ENCODE results near the gene YAP1.

Gene YAP1

GRCh38 chr11:102244681-102245409 lies 134.6 kb downstream of the YAP1 start:
- TF ChIP-seq, protein P1, sequence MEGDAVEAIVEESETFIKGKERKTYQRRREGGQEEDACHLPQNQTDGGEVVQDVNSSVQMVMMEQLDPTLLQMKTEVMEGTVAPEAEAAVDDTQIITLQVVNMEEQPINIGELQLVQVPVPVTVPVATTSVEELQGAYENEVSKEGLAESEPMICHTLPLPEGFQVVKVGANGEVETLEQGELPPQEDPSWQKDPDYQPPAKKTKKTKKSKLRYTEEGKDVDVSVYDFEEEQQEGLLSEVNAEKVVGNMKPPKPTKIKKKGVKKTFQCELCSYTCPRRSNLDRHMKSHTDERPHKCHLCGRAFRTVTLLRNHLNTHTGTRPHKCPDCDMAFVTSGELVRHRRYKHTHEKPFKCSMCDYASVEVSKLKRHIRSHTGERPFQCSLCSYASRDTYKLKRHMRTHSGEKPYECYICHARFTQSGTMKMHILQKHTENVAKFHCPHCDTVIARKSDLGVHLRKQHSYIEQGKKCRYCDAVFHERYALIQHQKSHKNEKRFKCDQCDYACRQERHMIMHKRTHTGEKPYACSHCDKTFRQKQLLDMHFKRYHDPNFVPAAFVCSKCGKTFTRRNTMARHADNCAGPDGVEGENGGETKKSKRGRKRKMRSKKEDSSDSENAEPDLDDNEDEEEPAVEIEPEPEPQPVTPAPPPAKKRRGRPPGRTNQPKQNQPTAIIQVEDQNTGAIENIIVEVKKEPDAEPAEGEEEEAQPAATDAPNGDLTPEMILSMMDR (IDR thresholded peaks at IDR 0.05; ENCODE audit: insufficient read depth, missing control alignments), result no peak
- DNase-seq (ENCODE audit: insufficient read length, low spot score) (no peak), FAIRE-seq (no peak)

- TF ChIP-seq, protein P1 (IDR thresholded peaks at IDR 0.05; ENCODE audit: insufficient read depth, missing control alignments), result no peak
- FAIRE-seq (no peak), DNase-seq (ENCODE audit: insufficient read length, low spot score) (no peak)
These were observed 141.2 kb downstream of the YAP1 start for GRCh38 chr11:102251423-102251822.

GRCh38 chr11:102252339-102252891 lies 142.2 kb downstream of the YAP1 start:
- TF ChIP-seq, protein P1 (IDR thresholded peaks at IDR 0.05; ENCODE audit: insufficient read depth, missing control alignments), result no peak
- FAIRE-seq, result no peak
- no peak for DNase-seq (ENCODE audit: insufficient read length, low spot score)

DNA sequence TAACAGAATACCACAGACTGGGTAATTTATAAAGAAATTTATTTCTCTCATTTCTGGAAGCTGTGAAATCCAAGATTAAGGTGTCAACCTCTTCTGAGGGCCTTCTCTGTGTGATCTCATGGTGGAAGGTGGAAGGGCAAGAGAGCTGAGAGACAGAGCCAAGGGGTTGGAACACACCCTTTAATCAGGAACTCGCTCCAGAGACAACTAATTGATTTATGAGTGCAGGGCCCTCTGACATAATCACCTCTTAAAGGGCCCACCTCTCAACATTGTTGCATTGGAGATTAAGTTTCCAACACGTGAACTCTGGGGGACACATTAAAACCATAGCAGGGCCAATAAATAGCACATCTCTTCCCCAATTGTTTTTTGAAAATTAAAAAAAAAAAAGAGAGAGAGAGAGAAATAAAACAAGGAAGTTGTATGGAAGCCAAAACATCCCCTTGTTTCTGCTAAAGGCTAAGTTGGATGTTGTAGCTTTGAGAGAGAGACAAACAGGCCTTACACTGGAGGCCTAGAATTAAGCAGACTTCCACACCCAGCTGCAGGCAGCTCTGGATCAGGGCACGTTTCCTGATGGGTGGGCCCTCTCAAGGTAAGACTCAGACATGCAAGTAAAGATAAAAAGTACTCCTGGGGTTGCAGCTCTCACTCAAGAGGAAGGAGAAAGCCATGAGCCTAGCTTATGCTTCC lies 142.9 kb downstream of the YAP1 start:
- no peak for DNase-seq (ENCODE audit: insufficient read length, low spot score)
- FAIRE-seq, result no peak
- TF ChIP-seq, protein P1 (IDR thresholded peaks at IDR 0.05; ENCODE audit: insufficient read depth, missing control alignments), result no peak

- FAIRE-seq, result no peak
- TF ChIP-seq, protein P1 (IDR thresholded peaks at IDR 0.05; ENCODE audit: insufficient read depth, missing control alignments), result peak; percentile 20
These were observed 143.8 kb downstream of the YAP1 start for GRCh38 chr11:102254047-102254446.

GRCh38 chr11:102256251-102256650 lies 146.0 kb downstream of the YAP1 start:
- FAIRE-seq (no peak), DNase-seq (ENCODE audit: insufficient read length, low spot score) (no peak)
- TF ChIP-seq, protein P1 (IDR thresholded peaks at IDR 0.05; ENCODE audit: insufficient read depth, missing control alignments), result no peak

More at GRCh38 chr11:102254047-102254446, 143.8 kb downstream of the YAP1 start:
- DNase-seq (ENCODE audit: insufficient read length, low spot score), result no peak
